ENCODE data around the gene PHLDB2. TPM values are rescaled to one million over a fixed set of nuclear protein-coding genes. Genes with fewer than 3 reads are reported as not detected.

Gene PHLDB2
- total RNA-seq, 1 experiment from 2014 or later = 13.2 TPM

- Histone ChIP-seq H3K14ac (ENCODE audit: insufficient read depth, low read length) (no peak overlapping the region), H2BK12ac (ENCODE audit: insufficient read length, low read depth, low read length) (no peak overlapping the region), H3K23me2 (ENCODE audit: insufficient read length, low read depth, low read length, poor library complexity, severe bottlenecking) (no peaks in the 10 kb centered on the region), H4K5ac (ENCODE audit: insufficient read length, low read depth, low read length) (no peak overlapping the region), H4K8ac (replicated peaks; ENCODE audit: insufficient read length, low read depth, low read length) (no peak overlapping the region), H3K27me3 (ENCODE audit: insufficient read depth, low read length) (no peaks in the 10 kb centered on the region; the same call in 1 of the 2 replicates), H3K79me2 (ENCODE audit: insufficient read depth, low read length) (peaks cover 2% of the 10 kb centered on the region; the same call in 1 of the 2 replicates), H2BK15ac (ENCODE audit: low read depth, low read length) (no peak overlapping the region), H3K4ac (ENCODE audit: low read depth, low read length) (no peak overlapping the region), H3K79me1 (ENCODE audit: insufficient read depth, low read depth, low read length, poor library complexity, severe bottlenecking) (peaks cover 4% of the 10 kb centered on the region), H3K9ac (ENCODE audit: extremely low read depth, insufficient read length, low read length) (no peak overlapping the region), H3K4me2 (ENCODE audit: insufficient read depth, insufficient read length, low read length) (no peak overlapping the region), H3K4me1 (ENCODE audit: insufficient read depth, low read length) (peaks cover 3% of the 10 kb centered on the region; the same call in 1 of the 2 replicates), H3K18ac (ENCODE audit: insufficient read length, low read depth, low read length) (no peak overlapping the region), H3K23ac (ENCODE audit: insufficient read length, low read depth, low read length) (no peak overlapping the region), H4K20me1 (ENCODE audit: control insufficient read depth, insufficient read depth, insufficient read length) (no peaks in the 10 kb centered on the region), H2AFZ (ENCODE audit: low read length) (no peak overlapping the region), H2BK120ac (ENCODE audit: low read depth, low read length, poor library complexity, severe bottlenecking) (no peak overlapping the region), H2BK5ac (ENCODE audit: insufficient read length, low read length) (no peak overlapping the region), H2BK20ac (ENCODE audit: low read depth, low read length, poor library complexity, severe bottlenecking) (peak overlapping the region; percentile 45), H3K9me3 (ENCODE audit: control insufficient read depth, low read depth, low read length) (no peaks in the 10 kb centered on the region), H3K56ac (ENCODE audit: insufficient read length, low read depth, low read length) (no peak overlapping the region), H3T11ph (ENCODE audit: low read length) (no peak overlapping the region), H4K91ac (ENCODE audit: insufficient read length, low read depth, low read length) (no peak overlapping the region), H3K27ac (ENCODE audit: insufficient read length, low read depth, low read length) (no peak overlapping the region), H2AK5ac (ENCODE audit: insufficient read length, low read length) (no peak overlapping the region)
- Mint-ChIP-seq H3K9me3 (no peaks in the 10 kb centered on the region), H3K27me3 (ENCODE audit: low read depth) (peaks cover 10% of the 10 kb centered on the region), H3K4me1 (peaks cover 54 to 59% of the 10 kb centered on the region in 2 experiments), H3K4me3 (no peak overlapping the region), H3K36me3 (ENCODE audit: insufficient read depth in 1 of 3, low read depth in 3 of 3) (peaks cover 0 to 2% (median 0%) of the 10 kb centered on the region in 3 experiments; a peak in 1 of 7 replicates), H3K27ac (no peak overlapping the region; a peak in 1 of 7 replicates)
- TF ChIP-seq CTCF (conservative IDR thresholded peaks at IDR 0.05) = no peak
- no CpG with 5 or more reads among the region's 7 CpGs for WGBS (ENCODE audit: extremely low coverage, insufficient read length, low lambda C conversion rate)
- no peak for DNase-seq
Measured at GRCh38 chr3:111867889-111868426, 8.9 kb downstream of the PHLDB2 start.

Measured in H9 (cell line).